Endothelial cell of umbilical vein (primary cell): Measurements from ENCODE around the gene CLDN11. TPM values are rescaled to one million over a fixed set of nuclear protein-coding genes. Genes with fewer than 3 reads are reported as not detected.

Experiments used
- BruUV-seq: library from RNA; stranded (reverse); fragments of 400-500 nt; replicated peaks from 2 replicates; lab custom pipeline; 2021; lab: Mats Ljungman, UMichigan
- CTCF ChIA-PET: fragments of 300-600, 350-600 bp; sonication (Branson Sonifier 250); formaldehyde crosslinking; loops from one replicate; lab custom pipeline; 2021; ENCODE audit warnings: antibody characterized with exemption, inconsistent platforms; lab: Charles Lee
- POLR2A ChIA-PET: fragments of 300-600, 350-600 bp; sonication (Branson Sonifier 250); formaldehyde crosslinking; loops from one replicate; lab custom pipeline; 2021; ENCODE audit warnings: antibody characterized with exemption, inconsistent platforms; lab: Charles Lee
- DNase-seq: peaks from one replicate; pipeline ENCODE4 v3.0.0-alpha.2; 2011; ENCODE audit warnings: low read depth, low spot score
- FAIRE-seq: peaks from 2 replicates; lab custom pipeline; 2011; peaks lifted over from hg19 to GRCh38; lab: Jason Lieb, UNC
- H2AFZ ChIP-seq: 2 replicates; pipeline ENCODE4 v1.6.0; 2012; ENCODE audit warnings: low read depth, low read length, control low read depth, inconsistent platforms
- H3K27ac ChIP-seq: 2 replicates; pipeline ENCODE4 v1.5.1; 2011; ENCODE audit warnings: low read depth, mild to moderate bottlenecking, control low read depth, low read length, moderate library complexity; ENCODE audit not compliant: insufficient read depth
- H3K27me3 ChIP-seq, 2 experiments: 2 replicates each; pipeline versions ENCODE4 v1.6.0 to v1.6.1; 2011; ENCODE audit warnings: low read length in 2 of 2, mixed read lengths in 1 of 2; ENCODE audit not compliant: control insufficient read depth in 2 of 2, insufficient read depth in 2 of 2
- H3K36me3 ChIP-seq, 2 experiments: 2 replicates in 1 of 2; 3 replicates in 1 of 2; pipeline ENCODE4 v1.5.1; 2011; ENCODE audit warnings: low read length in 2 of 2, mild to moderate bottlenecking in 1 of 2, moderate library complexity in 1 of 2; ENCODE audit not compliant: control insufficient read depth in 2 of 2, insufficient read depth in 2 of 2; ENCODE audit errors: extremely low read depth in 1 of 2
- H3K4me1 ChIP-seq: 3 replicates; pipeline ENCODE4 v1.5.1; 2011; ENCODE audit warnings: mild to moderate bottlenecking, low read length; ENCODE audit not compliant: control insufficient read depth, insufficient read depth; ENCODE audit errors: extremely low read depth
- H3K4me2 ChIP-seq: 2 replicates; pipeline ENCODE4 v1.6.1; 2011; ENCODE audit warnings: low read length, control low read depth, mixed read lengths; ENCODE audit not compliant: insufficient read depth
- H3K4me3 ChIP-seq, 3 experiments: fragments of 200-600 bp in 1 of 3; sonication (generic), shearing (Covaris generic) in 1 of 3; replicated peaks in 1 of 3; 2 replicates each; pipeline ENCODE4 v1.5.1; 2011 to 2016; ENCODE audit warnings: control low read depth in 3 of 3, low read length in 3 of 3, mild to moderate bottlenecking in 2 of 3, inconsistent platforms in 1 of 3, low read depth in 1 of 3, moderate library complexity in 1 of 3; ENCODE audit not compliant: insufficient read depth in 1 of 3
- H3K79me2 ChIP-seq: 2 replicates; pipeline ENCODE4 v1.6.0; 2012; ENCODE audit warnings: low read length, inconsistent platforms; ENCODE audit not compliant: control insufficient read depth, insufficient read depth
- H3K9ac ChIP-seq: replicated peaks from 2 replicates; pipeline ENCODE3; 2011; ENCODE audit warnings: low read length, control low read depth; ENCODE audit not compliant: insufficient read depth; ENCODE audit errors: extremely low read depth
- H3K9me1 ChIP-seq: replicated peaks from 3 replicates; pipeline ENCODE4 v1.6.0; 2011; ENCODE audit warnings: mild to moderate bottlenecking, low read length; ENCODE audit not compliant: control insufficient read depth, insufficient read depth; ENCODE audit errors: extremely low read depth
- H3K9me3 ChIP-seq: replicated peaks from 2 replicates; pipeline ENCODE4 v1.5.1; 2012; ENCODE audit warnings: low read length, inconsistent platforms; ENCODE audit not compliant: control insufficient read depth, insufficient read depth
- H4K20me1 ChIP-seq: replicated peaks from 2 replicates; pipeline ENCODE3; 2011; ENCODE audit warnings: mild to moderate bottlenecking, low read length; ENCODE audit not compliant: control insufficient read depth, insufficient read depth; ENCODE audit errors: extremely low read depth
- EZH2 ChIP-seq: IDR thresholded peaks from 2 replicates; pipeline ENCODE4 v1.6.1; 2012; ENCODE audit warnings: borderline replicate concordance, low read depth, mild to moderate bottlenecking, moderate library complexity, low read length, inconsistent platforms; ENCODE audit not compliant: severe bottlenecking
- FOS ChIP-seq: IDR thresholded peaks from 2 replicates; pipeline ENCODE4 v1.6.1; 2011; ENCODE audit warnings: mild to moderate bottlenecking, low read length, moderate library complexity, borderline replicate concordance; ENCODE audit not compliant: insufficient read depth
- GATA2 ChIP-seq: IDR thresholded peaks from 2 replicates; pipeline ENCODE4 v1.7.0; 2011; ENCODE audit warnings: low read depth, mild to moderate bottlenecking, moderate library complexity, mixed read lengths, low read length; ENCODE audit not compliant: insufficient read length, insufficient read depth
- JUN ChIP-seq: IDR thresholded peaks from 2 replicates; pipeline ENCODE4 v1.6.1; 2011; ENCODE audit warnings: borderline replicate concordance, low read depth; ENCODE audit not compliant: insufficient read length, insufficient read depth
- MYC ChIP-seq: IDR thresholded peaks from one replicate; pipeline ENCODE4 v1.6.1; 2011; ENCODE audit warnings: mild to moderate bottlenecking, low read depth, low read length
- POLR2A ChIP-seq: IDR thresholded peaks from 2 replicates; pipeline ENCODE4 v1.6.1; 2012; ENCODE audit warnings: low read depth, mild to moderate bottlenecking, control low read depth, low read length
- POLR2AphosphoS5 ChIP-seq: IDR thresholded peaks from 2 replicates; pipeline ENCODE4 v1.6.1; 2012; ENCODE audit warnings: low read depth, mild to moderate bottlenecking, control low read depth, low read length, moderate library complexity; ENCODE audit not compliant: insufficient read depth
- dilution Hi-C: fragments of 300-500 bp; cut with MboI; formaldehyde crosslinking; loops from one replicate; pipeline ENCODE4 v1.15.0; 2019; ENCODE audit warnings: low sequenced_read_pairs; ENCODE audit not compliant: extremely low pct_ligation_motif_present
- intact Hi-C: fragments of 100-400 bp; cut with micrococcal nuclease; formaldehyde crosslinking; loops from one replicate; pipeline ENCODE4 v1.10.0; 2022
- polyA plus RNA-seq, 4 experiments: library from polyadenylated mRNA; depleted of rRNA in 3 of 4; stranded (reverse) in 3 of 4; unstranded in 1 of 4; fragments of >200 nt; gene quantifications; 2 replicates each; pipeline versions ENCODE4 v1.2.1 to v1.2.3, GENCODE V29; 2011 to 2012; ENCODE audit warnings: missing spikeins in 1 of 4
- total RNA-seq: library from RNA; stranded (reverse); gene quantifications from 2 replicates; pipeline ENCODE4 v1.2.3, GENCODE V29; 2021
- TF ChIP-seq, protein P1 (sequence below), 2 donors: IDR thresholded peaks; 1 replicate in 1 of 2; 2 replicates in 1 of 2; pipeline ENCODE4 v1.5.1; 2011; ENCODE audit warnings: low read length in 2 of 2, mild to moderate bottlenecking in 2 of 2, moderate library complexity in 2 of 2, control low read depth in 1 of 2, inconsistent platforms in 1 of 2, low read depth in 1 of 2; ENCODE audit not compliant: insufficient read depth in 1 of 2; ENCODE audit errors: extremely low read depth in 1 of 2
- TF ChIP-seq, protein P2 (sequence below): IDR thresholded peaks from 2 replicates; pipeline ENCODE4 v1.6.1; 2011; ENCODE audit not compliant: insufficient read depth, insufficient read length

The CLDN11 gene
- total and polyA plus RNA-seq, 2 donors (not counting 3 experiments of a cell fraction or from before 2014, with no cell fraction given), result 147 to 395 TPM

DNA sequence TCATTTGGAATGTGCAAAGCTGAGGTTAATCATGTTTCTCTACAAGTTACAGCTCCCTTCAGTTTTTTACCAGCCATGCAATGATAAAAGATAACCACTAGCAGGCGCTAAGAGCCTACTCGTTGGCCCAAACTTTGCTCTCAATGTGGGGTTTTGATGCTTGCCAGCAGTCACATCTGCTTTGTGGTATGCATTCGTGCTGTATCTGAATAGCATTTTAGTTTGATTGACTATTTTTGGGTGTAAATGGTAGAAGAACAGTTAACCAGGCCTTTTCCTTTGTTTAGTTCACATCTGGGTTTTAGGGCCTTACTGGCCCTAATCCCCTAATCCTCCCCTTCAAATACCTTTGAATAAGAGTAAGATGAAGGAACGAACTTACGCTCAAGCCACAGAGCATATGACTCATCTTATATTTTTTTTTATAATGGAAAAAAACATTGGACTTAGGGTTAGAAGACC, 4.4 kb upstream of the CLDN11 start:
- Histone ChIP-seq H3K27ac (no peak overlapping the region), H3K36me3 (peaks cover 0 to 3% of the 10 kb centered on the region in 2 experiments), H3K79me2 (peaks cover 12% of the 10 kb centered on the region), H3K27me3 (no peaks in the 10 kb centered on the region), H2AFZ (no peak overlapping the region), H3K9me3 (no peaks in the 10 kb centered on the region), H3K9me1 (no peaks in the 10 kb centered on the region), H3K9ac (no peak overlapping the region), H4K20me1 (no peaks in the 10 kb centered on the region), H3K4me2 (no peak overlapping the region), H3K4me1 (peaks cover 5% of the 10 kb centered on the region), H3K4me3 (no peak overlapping the region)
- FAIRE-seq, result peak; percentile 86
- dilution Hi-C loops (no loop called here), intact Hi-C loops (loop anchor here (1.0 to 5.0 kb wide), 5 partner anchors 85 to 453 kb away; no protein-coding TSS in a partner anchor)
- ChIA-PET POLR2A (interaction anchor here (0.6 to 1.5 kb wide), 4 partner anchors 46 to 434 kb away, joined by 3 to 5 read pairs (median 3); no protein-coding TSS in a partner anchor), CTCF (interaction anchor here (0.6 to 11.4 kb wide), 103 partner anchors 9 to 636 kb away, joined by 3 to 525 read pairs (median 4); partner anchors contain the start of genes RPL22L1 and SLC7A14)
- no TSS peak for BruUV-seq
- peak; percentile 80 for DNase-seq
- TF ChIP-seq JUN (no peak), GATA2 (no peak)
- TF ChIP-seq, protein P1, sequence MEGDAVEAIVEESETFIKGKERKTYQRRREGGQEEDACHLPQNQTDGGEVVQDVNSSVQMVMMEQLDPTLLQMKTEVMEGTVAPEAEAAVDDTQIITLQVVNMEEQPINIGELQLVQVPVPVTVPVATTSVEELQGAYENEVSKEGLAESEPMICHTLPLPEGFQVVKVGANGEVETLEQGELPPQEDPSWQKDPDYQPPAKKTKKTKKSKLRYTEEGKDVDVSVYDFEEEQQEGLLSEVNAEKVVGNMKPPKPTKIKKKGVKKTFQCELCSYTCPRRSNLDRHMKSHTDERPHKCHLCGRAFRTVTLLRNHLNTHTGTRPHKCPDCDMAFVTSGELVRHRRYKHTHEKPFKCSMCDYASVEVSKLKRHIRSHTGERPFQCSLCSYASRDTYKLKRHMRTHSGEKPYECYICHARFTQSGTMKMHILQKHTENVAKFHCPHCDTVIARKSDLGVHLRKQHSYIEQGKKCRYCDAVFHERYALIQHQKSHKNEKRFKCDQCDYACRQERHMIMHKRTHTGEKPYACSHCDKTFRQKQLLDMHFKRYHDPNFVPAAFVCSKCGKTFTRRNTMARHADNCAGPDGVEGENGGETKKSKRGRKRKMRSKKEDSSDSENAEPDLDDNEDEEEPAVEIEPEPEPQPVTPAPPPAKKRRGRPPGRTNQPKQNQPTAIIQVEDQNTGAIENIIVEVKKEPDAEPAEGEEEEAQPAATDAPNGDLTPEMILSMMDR (IDR thresholded peaks at IDR 0.05; ENCODE audit: extremely low read depth in 1 of 2, insufficient read depth in 1 of 2, low read depth in 1 of 2, low read length in 2 of 2), result peak; percentile 90 to 92

DNA sequence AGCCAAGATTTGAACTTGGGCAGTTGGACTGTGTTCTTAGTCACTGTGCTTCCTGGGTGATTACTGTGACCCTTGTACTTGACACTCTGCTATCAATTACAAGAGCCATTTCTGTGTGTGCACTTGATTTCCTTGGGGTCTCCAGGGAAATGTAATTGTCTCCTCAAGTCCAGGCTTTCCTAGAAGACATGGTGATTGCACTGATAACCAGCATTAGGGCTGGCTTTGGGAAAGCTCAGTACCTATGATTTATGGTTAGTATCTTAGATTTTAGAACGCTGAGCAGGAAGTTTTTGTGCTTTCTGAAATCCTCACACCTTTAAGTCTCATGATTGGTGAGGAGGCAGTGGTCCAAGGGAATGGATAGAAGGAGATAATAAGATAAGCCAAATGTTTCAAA, 1.6 kb upstream of the CLDN11 start:
- ChIA-PET CTCF (interaction anchor here (9.8 to 11.4 kb wide), 2 partner anchors 395 to 432 kb away, joined by 177 to 525 read pairs; no protein-coding TSS in a partner anchor), POLR2A (no interaction called here)
- intact Hi-C loops, result no loop called here

More for the DNA sequence above, 1.6 kb upstream of the CLDN11 start:
- DNase-seq (no peak), FAIRE-seq (no peak)
- no TSS peak for BruUV-seq
- no peak overlapping the region for H3K4me2 ChIP-seq
- no peak overlapping the region for H3K4me3 ChIP-seq
- dilution Hi-C loops, result no loop called here
- no peak overlapping the region for H2AFZ ChIP-seq
- no peaks in the 10 kb centered on the region for H3K27me3 ChIP-seq
- no peak overlapping the region for H3K27ac ChIP-seq
- TF ChIP-seq, protein P2, sequence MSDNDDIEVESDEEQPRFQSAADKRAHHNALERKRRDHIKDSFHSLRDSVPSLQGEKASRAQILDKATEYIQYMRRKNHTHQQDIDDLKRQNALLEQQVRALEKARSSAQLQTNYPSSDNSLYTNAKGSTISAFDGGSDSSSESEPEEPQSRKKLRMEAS, result no peak
- TF ChIP-seq MYC, result no peak
- TF ChIP-seq JUN, result no peak
- no peak for TF ChIP-seq FOS
- TF ChIP-seq, protein P1 (IDR thresholded peaks at IDR 0.05; ENCODE audit: extremely low read depth in 1 of 2, insufficient read depth in 1 of 2, low read depth in 1 of 2, low read length in 2 of 2), result no peak
- no peak for TF ChIP-seq POLR2AphosphoS5
- TF ChIP-seq POLR2A, result no peak
- no peak for TF ChIP-seq GATA2
- TF ChIP-seq EZH2, result no peak
- no peak overlapping the region for H3K9ac ChIP-seq
- H3K36me3 ChIP-seq, result peaks cover 0 to 3% of the 10 kb centered on the region in 2 experiments
- H3K4me1 ChIP-seq, result peaks cover 24% of the 10 kb centered on the region
- no peaks in the 10 kb centered on the region for H3K9me1 ChIP-seq
- H4K20me1 ChIP-seq, result no peaks in the 10 kb centered on the region
- peaks cover 40% of the 10 kb centered on the region for H3K79me2 ChIP-seq
- no peaks in the 10 kb centered on the region for H3K9me3 ChIP-seq
